GM10847 (cell line): Measurements from ENCODE around the gene REEP3.

ENCODE experiments used
- POLR2A ChIP-seq: IDR thresholded peaks from 2 replicates; pipeline ENCODE4 v1.6.1; 2011; ENCODE audit not compliant: insufficient read length; ENCODE audit errors: extremely low read depth

The REEP3 gene

GRCh38 chr10:63644418-63645142, 123.4 kb downstream of the REEP3 start:
- no peak for TF ChIP-seq POLR2A

GRCh38 chr10:63645195-63645594, 124.0 kb downstream of the REEP3 start:
- TF ChIP-seq POLR2A = no peak

- TF ChIP-seq POLR2A = no peak
Observed at GRCh38 chr10:63646491-63646890, 125.3 kb downstream of the REEP3 start.

- TF ChIP-seq POLR2A = no peak
Observed at GRCh38 chr10:63651864-63652263, 130.7 kb downstream of the REEP3 start.

GRCh38 chr10:63653747-63654146, 132.5 kb downstream of the REEP3 start:
- no peak for TF ChIP-seq POLR2A

GRCh38 chr10:63657761-63658160, 136.6 kb downstream of the REEP3 start:
- TF ChIP-seq POLR2A = no peak

- TF ChIP-seq POLR2A = no peak
Observed at GRCh38 chr10:63661347-63661746, 140.1 kb downstream of the REEP3 start.

GRCh38 chr10:63664341-63664885, 143.2 kb downstream of the REEP3 start:
- TF ChIP-seq POLR2A = no peak

GRCh38 chr10:63665670-63666134, 144.5 kb downstream of the REEP3 start:
- TF ChIP-seq POLR2A = no peak

- no peak for TF ChIP-seq POLR2A
Observed at GRCh38 chr10:63666836-63667383, 145.7 kb downstream of the REEP3 start.

GRCh38 chr10:63667596-63668480, 146.6 kb downstream of the REEP3 start:
- no peak for TF ChIP-seq POLR2A

- no peak for TF ChIP-seq POLR2A
Observed at GRCh38 chr10:63670291-63670898, 149.2 kb downstream of the REEP3 start.

- TF ChIP-seq POLR2A = no peak
Observed at GRCh38 chr10:63671317-63671937, 150.2 kb downstream of the REEP3 start.

GRCh38 chr10:63672491-63672890, 151.3 kb downstream of the REEP3 start:
- no peak for TF ChIP-seq POLR2A

GRCh38 chr10:63673246-63673645, 152.0 kb downstream of the REEP3 start:
- no peak for TF ChIP-seq POLR2A

GRCh38 chr10:63673846-63674245, 152.6 kb downstream of the REEP3 start:
- TF ChIP-seq POLR2A = no peak
